HepG2 (cell line): Measurements from ENCODE around the gene NIT2. TPM values are rescaled to one million over a fixed set of nuclear protein-coding genes. Genes with fewer than 3 reads are reported as not detected.

Source experiments
- HMGA1 ChIP-seq: sonication (generic); formaldehyde crosslinking; conservative IDR thresholded peaks from 2 replicates; pipeline ENCODE4 v1.4.0; 2020; ENCODE audit warnings: missing genetic modification reagents
- KDM6A ChIP-seq: IDR thresholded peaks from 2 replicates; pipeline ENCODE4 v1.6.1; 2016; ENCODE audit warnings: low read depth
- KIAA2018 ChIP-seq: sonication (generic); formaldehyde crosslinking; IDR thresholded peaks from 2 replicates; pipeline ENCODE4 v1.5.0; 2020; ENCODE audit warnings: mild to moderate bottlenecking, missing genetic modification reagents, borderline replicate concordance
- ZBTB20 ChIP-seq: sonication (generic); formaldehyde crosslinking; IDR thresholded peaks from 2 replicates; pipeline ENCODE4 v1.8.1; 2023; ENCODE audit warnings: missing genetic modification reagents, low read depth, mild to moderate bottlenecking, borderline replicate concordance
- ZNF414 ChIP-seq: sonication (generic); formaldehyde crosslinking; IDR thresholded peaks from 2 replicates; pipeline ENCODE4 v1.5.0; 2020; ENCODE audit warnings: missing genetic modification reagents
- polyA plus RNA-seq, 8 experiments: library from polyadenylated mRNA; depleted of rRNA in 3 of 8; stranded (reverse) in 7 of 8; unstranded in 1 of 8; fragments of >200 nt; fragmentation: Illumina TruSeq in 4 of 8; extraction: Trizol in 4 of 8; gene quantifications; 2 replicates each; pipeline versions ENCODE4 v1.2.1 to v1.2.3, GENCODE V29; 2011 to 2016; ENCODE audit warnings: low read depth in 4 of 8, missing spikeins in 1 of 8, mixed read lengths in 1 of 8; ENCODE audit not compliant: insufficient read depth in 1 of 8
- total RNA-seq, 5 experiments: library from RNA; depleted of rRNA; stranded (reverse); fragments of >200 nt; fragmentation: Illumina TruSeq; extraction: Trizol; gene quantifications; 2 replicates each; pipeline ENCODE4 v1.2.3, GENCODE V29; 2016; ENCODE audit warnings: low read depth in 1 of 5

The NIT2 gene
- total and polyA plus RNA-seq, 2 of the 13 experiments (the other 11 are each of a cell fraction or from before 2014, with no cell fraction given), result 43.4 to 49.1 TPM

GRCh38 chr3:100368441-100368840 lies 33.9 kb downstream of the NIT2 start (continued):
- no peak for TF ChIP-seq ZNF414 (CRISPR knock-in tag)
- TF ChIP-seq ZBTB20 (CRISPR knock-in tag), result no peak
- TF ChIP-seq HMGA1 (CRISPR knock-in tag), result no peak
- no peak for TF ChIP-seq KDM6A (CRISPR knock-in tag)
- TF ChIP-seq KIAA2018 (CRISPR knock-in tag), result no peak
